Measurements from ENCODE around the gene HSCB. TPM values are rescaled to one million over a fixed set of nuclear protein-coding genes. Genes with fewer than 3 reads are reported as not detected.
A peak's percentile ranks its signal among the peaks of the same experiment; 100 is the strongest.

Gene HSCB
- total and polyA plus RNA-seq, 4 donors, result 12.2 to 22.1 (median 15.1) TPM

DNA sequence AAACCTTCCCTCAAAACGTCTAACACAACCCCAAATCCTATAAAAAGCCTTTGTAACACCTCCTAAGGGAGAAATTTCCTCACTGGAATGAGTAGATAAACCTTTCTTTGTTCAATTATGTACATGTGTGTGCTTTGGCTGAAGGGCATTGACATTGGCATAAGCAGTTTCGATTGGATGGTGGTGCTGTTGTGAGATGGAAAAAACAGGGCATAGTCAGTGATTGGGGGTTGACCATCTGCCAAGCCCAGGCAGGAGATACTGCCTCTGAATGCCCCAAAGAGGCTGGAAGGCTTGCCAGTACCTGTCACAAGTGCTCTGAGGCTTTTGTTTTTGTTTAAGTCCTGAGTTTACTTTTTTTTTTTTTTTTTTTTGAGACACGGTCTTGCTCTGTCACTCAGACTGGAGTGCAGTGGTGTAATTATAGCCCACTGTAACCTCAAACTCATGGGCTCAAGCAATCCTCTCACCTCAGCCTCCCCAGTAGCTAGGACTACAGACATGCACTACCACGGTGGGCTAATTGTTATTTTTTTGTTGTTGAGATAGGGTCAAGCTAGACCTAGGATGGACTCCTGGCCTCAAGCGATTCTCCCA lies 29.5 kb downstream of the HSCB start (continued):
- TF ChIP-seq ZBTB33 (IDR thresholded peaks at IDR 0.05) (no peak), TAF1 (conservative IDR thresholded peaks at IDR 0.05) (no peak), RXRA (IDR thresholded peaks at IDR 0.05) (peak; percentile 71 to 80), EGR1 (IDR thresholded peaks at IDR 0.05; ENCODE audit: low read depth in 2 of 2) (peak in 1 of 2 donors; percentile 61), YY1 (IDR thresholded peaks at IDR 0.05) (no peak), FOXA2 (IDR thresholded peaks at IDR 0.05) (no peak)

DNA sequence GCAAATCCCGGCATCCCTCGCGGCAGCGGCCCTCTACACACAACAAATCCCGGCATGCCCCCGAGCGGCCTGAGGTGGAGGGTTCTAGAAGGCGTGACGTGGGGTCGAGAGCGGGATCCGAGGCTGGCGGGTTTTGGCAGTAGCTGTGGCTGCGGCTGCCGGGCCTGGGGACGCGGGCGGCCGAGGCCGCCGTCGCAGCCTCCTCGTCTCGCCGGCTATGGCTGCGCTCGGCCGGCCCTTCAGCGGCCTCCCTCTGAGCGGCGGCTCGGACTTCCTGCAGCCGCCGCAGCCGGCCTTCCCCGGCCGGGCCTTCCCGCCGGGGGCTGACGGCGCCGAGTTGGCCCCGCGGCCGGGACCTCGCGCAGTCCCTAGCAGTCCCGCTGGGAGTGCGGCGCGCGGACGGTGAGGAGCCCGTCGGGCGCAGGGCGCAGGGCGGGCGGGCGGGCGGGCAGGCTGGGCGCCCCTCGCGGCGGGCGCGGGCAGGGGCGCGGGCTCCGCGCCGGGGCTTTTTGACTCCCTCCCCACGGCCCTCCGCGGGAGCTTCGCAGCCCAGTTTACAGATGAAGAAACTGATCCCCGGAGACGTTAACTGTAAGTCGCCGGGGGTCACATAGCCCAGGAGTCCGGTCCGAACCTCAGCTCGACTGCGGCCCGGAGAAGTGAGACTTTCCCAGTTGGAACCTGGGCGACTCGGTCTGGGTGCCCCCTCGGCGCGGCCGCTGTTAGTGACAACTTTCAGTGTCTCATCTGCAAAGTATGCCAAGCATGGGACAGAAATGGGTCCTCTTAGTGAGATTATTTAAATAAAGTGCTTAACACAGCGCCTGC lies 31.0 kb downstream of the HSCB start, which contains the start of gene CCDC117:
Gene CCDC117, plus strand, starts transcription at position 63 of the 828 bp plus-strand sequence. Its CDS starts 155 bp downstream, at position 218.
- peak; percentile 96 for DNase-seq (ENCODE audit: low spot score)
- Histone ChIP-seq H3K27ac (ENCODE audit: low read depth in 1 of 2, low read length in 2 of 2) (peak within 1 kb of the TSS; percentile 90 to 100), H3K4me3 (ENCODE audit: low read depth in 1 of 3, low read length in 3 of 3) (peak within 1 kb of the TSS; percentile 83 to 97 (median 85)), H3K36me3 (ENCODE audit: control insufficient read depth in 4 of 4, insufficient read depth in 3 of 4, low read depth in 1 of 4, low read length in 3 of 4) (peaks cover 2 to 12% (median 4%) of the 10 kb centered on the region in 4 donors), H3K4me1 (ENCODE audit: control insufficient read depth in 4 of 4, insufficient read depth in 4 of 4, low read length in 3 of 4) (peaks cover 2 to 20% (median 7%) of the 10 kb centered on the region in 4 donors), H3K27me3 (ENCODE audit: control insufficient read depth in 4 of 4, insufficient read depth in 4 of 4, low read length in 3 of 4) (no peaks in the 10 kb centered on the region), H3K9ac (ENCODE audit: low read depth in 1 of 2, low read length in 2 of 2) (peak within 1 kb of the TSS; percentile 84 to 94), H3K9me3 (ENCODE audit: control insufficient read depth in 4 of 4, low read length in 3 of 4) (no peaks in the 10 kb centered on the region)
- WGBS, result under 1% methylated on average over 92 of the region's 92 CpGs
- TF ChIP-seq RXRA (IDR thresholded peaks at IDR 0.05) (no peak), ATF3 (IDR thresholded peaks at IDR 0.05) (no peak), GABPA (IDR thresholded peaks at IDR 0.05 in 1 of 2, conservative IDR thresholded peaks at IDR 0.05 in 1 of 2) (peak in 1 of 2 donors; percentile 61), ZBTB33 (IDR thresholded peaks at IDR 0.05) (peak; percentile 65), FOXA1 (IDR thresholded peaks at IDR 0.05) (no peak), SP1 (IDR thresholded peaks at IDR 0.05) (peak; percentile 29), HNF4G (IDR thresholded peaks at IDR 0.05) (no peak), NR2F2 (IDR thresholded peaks at IDR 0.05) (no peak), JUND (IDR thresholded peaks at IDR 0.05) (no peak), TAF1 (conservative IDR thresholded peaks at IDR 0.05) (no peak), YY1 (IDR thresholded peaks at IDR 0.05) (no peak), FOXA2 (IDR thresholded peaks at IDR 0.05) (no peak), EGR1 (IDR thresholded peaks at IDR 0.05; ENCODE audit: low read depth in 2 of 2) (no peak), RAD21 (IDR thresholded peaks at IDR 0.05) (peak in 1 of 2 donors; percentile 42), HNF4A (conservative IDR thresholded peaks at IDR 0.05) (no peak)
- TF ChIP-seq, protein P1, sequence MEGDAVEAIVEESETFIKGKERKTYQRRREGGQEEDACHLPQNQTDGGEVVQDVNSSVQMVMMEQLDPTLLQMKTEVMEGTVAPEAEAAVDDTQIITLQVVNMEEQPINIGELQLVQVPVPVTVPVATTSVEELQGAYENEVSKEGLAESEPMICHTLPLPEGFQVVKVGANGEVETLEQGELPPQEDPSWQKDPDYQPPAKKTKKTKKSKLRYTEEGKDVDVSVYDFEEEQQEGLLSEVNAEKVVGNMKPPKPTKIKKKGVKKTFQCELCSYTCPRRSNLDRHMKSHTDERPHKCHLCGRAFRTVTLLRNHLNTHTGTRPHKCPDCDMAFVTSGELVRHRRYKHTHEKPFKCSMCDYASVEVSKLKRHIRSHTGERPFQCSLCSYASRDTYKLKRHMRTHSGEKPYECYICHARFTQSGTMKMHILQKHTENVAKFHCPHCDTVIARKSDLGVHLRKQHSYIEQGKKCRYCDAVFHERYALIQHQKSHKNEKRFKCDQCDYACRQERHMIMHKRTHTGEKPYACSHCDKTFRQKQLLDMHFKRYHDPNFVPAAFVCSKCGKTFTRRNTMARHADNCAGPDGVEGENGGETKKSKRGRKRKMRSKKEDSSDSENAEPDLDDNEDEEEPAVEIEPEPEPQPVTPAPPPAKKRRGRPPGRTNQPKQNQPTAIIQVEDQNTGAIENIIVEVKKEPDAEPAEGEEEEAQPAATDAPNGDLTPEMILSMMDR (IDR thresholded peaks at IDR 0.05; ENCODE audit: low read depth, low read length, missing input control), result peak; percentile 34
- TF ChIP-seq, protein P2, sequence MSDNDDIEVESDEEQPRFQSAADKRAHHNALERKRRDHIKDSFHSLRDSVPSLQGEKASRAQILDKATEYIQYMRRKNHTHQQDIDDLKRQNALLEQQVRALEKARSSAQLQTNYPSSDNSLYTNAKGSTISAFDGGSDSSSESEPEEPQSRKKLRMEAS (IDR thresholded peaks at IDR 0.05), result peak; percentile 55
- TF ChIP-seq, protein P3, sequence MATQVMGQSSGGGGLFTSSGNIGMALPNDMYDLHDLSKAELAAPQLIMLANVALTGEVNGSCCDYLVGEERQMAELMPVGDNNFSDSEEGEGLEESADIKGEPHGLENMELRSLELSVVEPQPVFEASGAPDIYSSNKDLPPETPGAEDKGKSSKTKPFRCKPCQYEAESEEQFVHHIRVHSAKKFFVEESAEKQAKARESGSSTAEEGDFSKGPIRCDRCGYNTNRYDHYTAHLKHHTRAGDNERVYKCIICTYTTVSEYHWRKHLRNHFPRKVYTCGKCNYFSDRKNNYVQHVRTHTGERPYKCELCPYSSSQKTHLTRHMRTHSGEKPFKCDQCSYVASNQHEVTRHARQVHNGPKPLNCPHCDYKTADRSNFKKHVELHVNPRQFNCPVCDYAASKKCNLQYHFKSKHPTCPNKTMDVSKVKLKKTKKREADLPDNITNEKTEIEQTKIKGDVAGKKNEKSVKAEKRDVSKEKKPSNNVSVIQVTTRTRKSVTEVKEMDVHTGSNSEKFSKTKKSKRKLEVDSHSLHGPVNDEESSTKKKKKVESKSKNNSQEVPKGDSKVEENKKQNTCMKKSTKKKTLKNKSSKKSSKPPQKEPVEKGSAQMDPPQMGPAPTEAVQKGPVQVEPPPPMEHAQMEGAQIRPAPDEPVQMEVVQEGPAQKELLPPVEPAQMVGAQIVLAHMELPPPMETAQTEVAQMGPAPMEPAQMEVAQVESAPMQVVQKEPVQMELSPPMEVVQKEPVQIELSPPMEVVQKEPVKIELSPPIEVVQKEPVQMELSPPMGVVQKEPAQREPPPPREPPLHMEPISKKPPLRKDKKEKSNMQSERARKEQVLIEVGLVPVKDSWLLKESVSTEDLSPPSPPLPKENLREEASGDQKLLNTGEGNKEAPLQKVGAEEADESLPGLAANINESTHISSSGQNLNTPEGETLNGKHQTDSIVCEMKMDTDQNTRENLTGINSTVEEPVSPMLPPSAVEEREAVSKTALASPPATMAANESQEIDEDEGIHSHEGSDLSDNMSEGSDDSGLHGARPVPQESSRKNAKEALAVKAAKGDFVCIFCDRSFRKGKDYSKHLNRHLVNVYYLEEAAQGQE (IDR thresholded peaks at IDR 0.05), result no peak
